GM23338 (cell line): Measurements from ENCODE around the gene ASB14. TPM values are rescaled to one million over a fixed set of nuclear protein-coding genes. Genes with fewer than 3 reads are reported as not detected.
A peak's percentile ranks its signal among the peaks of the same experiment; 100 is the strongest.

ENCODE experiments used
- ATAC-seq: fragments of 200-7000 bp; cut with Tn5 transposase; 3 replicates; pipeline ENCODE4 v1.9.1; 2020
- DNase-seq: peaks from one replicate; pipeline ENCODE4 v3.0.0-alpha.2; 2015; ENCODE audit warnings: low spot score
- H2AFZ ChIP-seq: fragments of 200-600 bp; sonication (generic); 2 replicates; pipeline ENCODE4 v1.8.0; 2016; ENCODE audit warnings: antibody characterized with exemption, mild to moderate bottlenecking, moderate library complexity
- H3F3A ChIP-seq: fragments of 200-600 bp; sonication (generic); replicated peaks from 2 replicates; pipeline ENCODE4 v1.8.0; 2017; ENCODE audit warnings: antibody characterized with exemption, mixed run types, low read depth
- H3K27ac ChIP-seq: fragments of 200-600 bp; sonication (generic); 2 replicates; pipeline ENCODE4 v1.6.1; 2016; ENCODE audit warnings: low read depth
- H3K27me3 ChIP-seq: fragments of 200-600 bp; sonication (generic); 2 replicates; pipeline ENCODE4 v1.8.0; 2016; ENCODE audit warnings: mild to moderate bottlenecking, mixed run types, moderate library complexity; ENCODE audit not compliant: insufficient read depth
- H3K36me3 ChIP-seq: fragments of 200-600 bp; sonication (generic); 2 replicates; pipeline ENCODE4 v1.8.0; 2016; ENCODE audit warnings: mild to moderate bottlenecking; ENCODE audit not compliant: insufficient read depth
- H3K4me1 ChIP-seq: fragments of 200-600 bp; sonication (generic); 2 replicates; pipeline ENCODE4 v1.8.0; 2016; ENCODE audit warnings: mild to moderate bottlenecking, moderate library complexity; ENCODE audit not compliant: insufficient read depth
- H3K4me2 ChIP-seq: fragments of 200-600 bp; sonication (generic); 2 replicates; pipeline ENCODE4 v1.7.1; 2017; ENCODE audit warnings: mixed run types
- H3K4me3 ChIP-seq: fragments of 200-600 bp; sonication (generic); 2 replicates; pipeline ENCODE4 v1.6.1; 2016; ENCODE audit warnings: mixed run types
- H3K79me2 ChIP-seq: fragments of 200-600 bp; sonication (generic); replicated peaks from 2 replicates; pipeline ENCODE4 v1.8.0; 2017; ENCODE audit warnings: mild to moderate bottlenecking; ENCODE audit not compliant: insufficient read depth
- H3K9me2 ChIP-seq: fragments of 200-600 bp; sonication (generic); 2 replicates; pipeline ENCODE4 v1.8.0; 2017; ENCODE audit not compliant: insufficient read depth
- H4K20me1 ChIP-seq: fragments of 200-600 bp; sonication (generic); replicated peaks from 2 replicates; pipeline ENCODE4 v1.8.0; 2017; ENCODE audit warnings: mild to moderate bottlenecking; ENCODE audit not compliant: insufficient read depth
- H3K27ac Mint-ChIP-seq: 2 replicates; pipeline ENCODE4 v1.8.0; 2020; ENCODE audit warnings: inconsistent platforms, mild to moderate bottlenecking, moderate library complexity, mixed read lengths
- H3K27me3 Mint-ChIP-seq: 3 replicates; pipeline ENCODE4 v1.8.0; 2022; ENCODE audit warnings: low read depth, mild to moderate bottlenecking, moderate library complexity, mixed read lengths, inconsistent platforms; ENCODE audit not compliant: insufficient read depth, poor library complexity
- H3K36me3 Mint-ChIP-seq: 3 replicates; pipeline ENCODE4 v1.8.0; 2021; ENCODE audit warnings: low read depth, mild to moderate bottlenecking, inconsistent platforms, moderate library complexity, mixed read lengths
- H3K4me1 Mint-ChIP-seq: 3 replicates; pipeline ENCODE4 v1.8.0; 2020; ENCODE audit warnings: mild to moderate bottlenecking, inconsistent platforms, mixed read lengths
- H3K4me3 Mint-ChIP-seq: 3 replicates; pipeline ENCODE4 v1.8.0; 2021; ENCODE audit warnings: moderate library complexity, mild to moderate bottlenecking, inconsistent platforms, mixed read lengths
- H3K9me3 Mint-ChIP-seq: 3 replicates; pipeline ENCODE4 v1.8.0; 2020; ENCODE audit warnings: moderate library complexity, mild to moderate bottlenecking, inconsistent platforms, mixed read lengths
- POLR2AphosphoS5 ChIP-seq: IDR thresholded peaks from 2 replicates; pipeline ENCODE4 v1.6.1; 2016; ENCODE audit warnings: antibody characterized with exemption, low read depth
- polyA plus RNA-seq: library from polyadenylated mRNA; unstranded; fragments of >200 nt; fragmentation: Nextera tagmentation; extraction: Ambion mirVana; gene quantifications from 2 replicates; pipeline ENCODE4 v1.2.1, GENCODE V29; 2016
- total RNA-seq: library from RNA; depleted of rRNA; stranded (reverse); fragments of >200 nt; shearing (Covaris generic); gene quantifications from 2 replicates; pipeline ENCODE4 v1.2.3, GENCODE V29; 2014
- TF ChIP-seq, protein P1 (sequence below): fragments of 250-450 bp; sonication (Bioruptor Pico); IDR thresholded peaks from 2 replicates; pipeline ENCODE4 v1.5.0; 2020; ENCODE audit warnings: mild to moderate bottlenecking, moderate library complexity

ASB14 gene
- total and polyA plus RNA-seq, 2 experiments from 2014 or later = 0.87 TPM; not detected in 1

GRCh38 chr3:57230006-57230405 is 62.5 kb downstream of the ASB14 start (continued):
- TF ChIP-seq, protein P1, sequence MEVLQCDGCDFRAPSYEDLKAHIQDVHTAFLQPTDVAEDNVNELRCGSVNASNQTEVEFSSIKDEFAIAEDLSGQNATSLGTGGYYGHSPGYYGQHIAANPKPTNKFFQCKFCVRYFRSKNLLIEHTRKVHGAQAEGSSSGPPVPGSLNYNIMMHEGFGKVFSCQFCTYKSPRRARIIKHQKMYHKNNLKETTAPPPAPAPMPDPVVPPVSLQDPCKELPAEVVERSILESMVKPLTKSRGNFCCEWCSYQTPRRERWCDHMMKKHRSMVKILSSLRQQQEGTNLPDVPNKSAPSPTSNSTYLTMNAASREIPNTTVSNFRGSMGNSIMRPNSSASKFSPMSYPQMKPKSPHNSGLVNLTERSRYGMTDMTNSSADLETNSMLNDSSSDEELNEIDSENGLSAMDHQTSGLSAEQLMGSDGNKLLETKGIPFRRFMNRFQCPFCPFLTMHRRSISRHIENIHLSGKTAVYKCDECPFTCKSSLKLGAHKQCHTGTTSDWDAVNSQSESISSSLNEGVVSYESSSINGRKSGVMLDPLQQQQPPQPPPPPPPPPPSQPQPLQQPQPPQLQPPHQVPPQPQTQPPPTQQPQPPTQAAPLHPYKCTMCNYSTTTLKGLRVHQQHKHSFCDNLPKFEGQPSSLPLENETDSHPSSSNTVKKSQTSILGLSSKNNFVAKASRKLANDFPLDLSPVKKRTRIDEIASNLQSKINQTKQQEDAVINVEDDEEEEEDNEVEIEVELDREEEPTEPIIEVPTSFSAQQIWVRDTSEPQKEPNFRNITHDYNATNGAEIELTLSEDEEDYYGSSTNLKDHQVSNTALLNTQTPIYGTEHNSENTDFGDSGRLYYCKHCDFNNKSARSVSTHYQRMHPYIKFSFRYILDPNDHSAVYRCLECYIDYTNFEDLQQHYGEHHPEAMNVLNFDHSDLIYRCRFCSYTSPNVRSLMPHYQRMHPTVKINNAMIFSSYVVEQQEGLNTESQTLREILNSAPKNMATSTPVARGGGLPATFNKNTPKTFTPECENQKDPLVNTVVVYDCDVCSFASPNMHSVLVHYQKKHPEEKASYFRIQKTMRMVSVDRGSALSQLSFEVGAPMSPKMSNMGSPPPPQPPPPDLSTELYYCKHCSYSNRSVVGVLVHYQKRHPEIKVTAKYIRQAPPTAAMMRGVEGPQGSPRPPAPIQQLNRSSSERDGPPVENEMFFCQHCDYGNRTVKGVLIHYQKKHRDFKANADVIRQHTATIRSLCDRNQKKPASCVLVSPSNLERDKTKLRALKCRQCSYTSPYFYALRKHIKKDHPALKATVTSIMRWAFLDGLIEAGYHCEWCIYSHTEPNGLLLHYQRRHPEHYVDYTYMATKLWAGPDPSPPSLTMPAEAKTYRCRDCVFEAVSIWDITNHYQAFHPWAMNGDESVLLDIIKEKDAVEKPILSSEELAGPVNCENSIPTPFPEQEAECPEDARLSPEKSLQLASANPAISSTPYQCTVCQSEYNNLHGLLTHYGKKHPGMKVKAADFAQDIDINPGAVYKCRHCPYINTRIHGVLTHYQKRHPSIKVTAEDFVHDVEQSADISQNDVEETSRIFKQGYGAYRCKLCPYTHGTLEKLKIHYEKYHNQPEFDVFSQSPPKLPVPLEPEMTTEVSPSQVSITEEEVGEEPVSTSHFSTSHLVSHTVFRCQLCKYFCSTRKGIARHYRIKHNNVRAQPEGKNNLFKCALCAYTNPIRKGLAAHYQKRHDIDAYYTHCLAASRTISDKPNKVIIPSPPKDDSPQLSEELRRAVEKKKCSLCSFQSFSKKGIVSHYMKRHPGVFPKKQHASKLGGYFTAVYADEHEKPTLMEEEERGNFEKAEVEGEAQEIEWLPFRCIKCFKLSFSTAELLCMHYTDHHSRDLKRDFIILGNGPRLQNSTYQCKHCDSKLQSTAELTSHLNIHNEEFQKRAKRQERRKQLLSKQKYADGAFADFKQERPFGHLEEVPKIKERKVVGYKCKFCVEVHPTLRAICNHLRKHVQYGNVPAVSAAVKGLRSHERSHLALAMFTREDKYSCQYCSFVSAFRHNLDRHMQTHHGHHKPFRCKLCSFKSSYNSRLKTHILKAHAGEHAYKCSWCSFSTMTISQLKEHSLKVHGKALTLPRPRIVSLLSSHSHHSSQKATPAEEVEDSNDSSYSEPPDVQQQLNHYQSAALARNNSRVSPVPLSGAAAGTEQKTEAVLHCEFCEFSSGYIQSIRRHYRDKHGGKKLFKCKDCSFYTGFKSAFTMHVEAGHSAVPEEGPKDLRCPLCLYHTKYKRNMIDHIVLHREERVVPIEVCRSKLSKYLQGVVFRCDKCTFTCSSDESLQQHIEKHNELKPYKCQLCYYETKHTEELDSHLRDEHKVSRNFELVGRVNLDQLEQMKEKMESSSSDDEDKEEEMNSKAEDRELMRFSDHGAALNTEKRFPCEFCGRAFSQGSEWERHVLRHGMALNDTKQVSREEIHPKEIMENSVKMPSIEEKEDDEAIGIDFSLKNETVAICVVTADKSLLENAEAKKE (CRISPR knock-in tag) = no peak

DNA sequence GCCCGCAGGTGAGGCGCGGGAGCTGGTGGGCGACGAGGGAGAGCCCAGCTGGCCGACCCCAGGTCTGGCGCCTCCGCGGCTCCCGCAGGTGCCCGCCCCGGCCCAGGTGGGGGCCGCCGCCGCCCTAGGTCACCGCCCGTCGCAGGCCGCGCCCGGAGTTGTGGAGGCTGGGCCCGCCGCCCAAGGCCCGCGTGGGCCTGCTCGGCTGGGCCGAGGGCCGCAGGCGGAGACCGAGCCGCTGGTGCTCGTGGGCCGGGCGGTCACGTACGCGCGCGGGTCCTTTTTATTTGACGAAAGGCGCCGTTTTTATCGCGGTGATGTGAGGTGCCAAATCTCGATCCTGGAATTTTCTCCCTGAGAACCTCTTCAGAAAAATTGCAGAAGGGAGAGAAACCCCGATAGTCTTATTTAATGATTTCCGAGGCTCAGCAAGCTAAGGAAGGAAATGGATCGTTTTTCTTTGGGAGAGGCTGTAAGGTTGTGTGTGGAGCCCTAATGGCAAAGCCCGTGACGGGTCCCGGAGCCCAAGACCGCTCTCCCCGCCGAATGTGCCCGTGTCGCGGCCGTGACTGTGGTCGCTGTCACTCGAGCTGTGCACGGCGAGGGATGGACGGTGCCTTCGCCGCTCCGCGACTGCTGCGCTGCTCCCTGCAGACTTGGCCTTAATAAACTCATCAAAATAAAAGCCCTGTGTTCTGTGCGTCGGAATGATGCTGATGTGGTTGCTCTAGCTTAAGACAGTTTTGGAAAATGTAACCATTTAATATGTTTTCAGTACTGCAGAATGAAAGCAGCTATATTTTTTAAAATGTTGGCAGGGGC is 64.3 kb downstream of the ASB14 start:
- peak overlapping the region; percentile 65; the same call in 1 of the 2 replicates for H2AFZ ChIP-seq
- peak overlapping the region; percentile 91 for H3K4me3 ChIP-seq
- peak overlapping the region; percentile 89 for H3K4me3 Mint-ChIP-seq
- H3K79me2 ChIP-seq = peaks cover 48% of the 10 kb centered on the region
- H3K27me3 Mint-ChIP-seq = peaks cover 15% of the 10 kb centered on the region
- H3K4me1 ChIP-seq = peaks cover 5% of the 10 kb centered on the region; the same call in 1 of the 2 replicates
- H3K36me3 Mint-ChIP-seq = no peaks in the 10 kb centered on the region
- no peaks in the 10 kb centered on the region for H3F3A ChIP-seq
- H3K27me3 ChIP-seq = peaks cover 13% of the 10 kb centered on the region
- peak overlapping the region; percentile 95 for H3K4me2 ChIP-seq
- no peaks in the 10 kb centered on the region for H3K9me2 ChIP-seq
- no peak overlapping the region for H3K27ac Mint-ChIP-seq
- H3K27ac ChIP-seq = no peak overlapping the region
- ATAC-seq (peak; percentile 69), DNase-seq (peak; percentile 61)
- H4K20me1 ChIP-seq = peaks cover 6% of the 10 kb centered on the region; the same call in 1 of the 2 replicates
- no peaks in the 10 kb centered on the region for H3K36me3 ChIP-seq
- no peaks in the 10 kb centered on the region for H3K9me3 Mint-ChIP-seq
- H3K4me1 Mint-ChIP-seq = peaks cover 16% of the 10 kb centered on the region
- TF ChIP-seq POLR2AphosphoS5 = peak; percentile 29; the same call in 1 of the 2 replicates
- TF ChIP-seq, protein P1 (CRISPR knock-in tag) = no peak
